Upper lobe of left lung (tissue), 4 donors: ENCODE results near the gene ARHGAP15.

ENCODE experiments used
- CTCF ChIP-seq, 6 experiments: fragments of 450-650 bp in 4 of 6; fragments of 200-600 bp in 2 of 6; sonication (generic) in 2 of 6; IDR thresholded peaks; one replicate each; pipeline ENCODE4 v1.5.1; 2016 to 2019; ENCODE audit warnings: antibody characterized with exemption in 6 of 6
- EP300 ChIP-seq, 4 donors: sonication (generic); formaldehyde crosslinking; IDR thresholded peaks; one replicate each; pipeline ENCODE4 v1.5.1; 2017; ENCODE audit warnings: antibody characterized with exemption in 4 of 4, control low read depth in 2 of 4
- POLR2A ChIP-seq, 4 donors: fragments of 450-650 bp; IDR thresholded peaks; one replicate each; pipeline ENCODE4 v1.5.1; 2016 to 2017; ENCODE audit warnings: antibody characterized with exemption in 4 of 4, mild to moderate bottlenecking in 2 of 4
- POLR2AphosphoS5 ChIP-seq, 2 donors: sonication (generic); formaldehyde crosslinking; IDR thresholded peaks; one replicate each; pipeline ENCODE4 v1.5.1; 2017; ENCODE audit warnings: antibody characterized with exemption in 2 of 2

GRCh38 chr2:143347901-143348414, 218.7 kb downstream of the ARHGAP15 start:
- TF ChIP-seq CTCF (IDR thresholded peaks at IDR 0.05) (no peak), EP300 (IDR thresholded peaks at IDR 0.05) (no peak), POLR2A (IDR thresholded peaks at IDR 0.05) (no peak), POLR2AphosphoS5 (IDR thresholded peaks at IDR 0.05) (no peak)
